ENCODE measurements around the gene FKBP15. TPM values are rescaled to one million over a fixed set of nuclear protein-coding genes. Genes with fewer than 3 reads are reported as not detected.
A peak's percentile ranks its signal among the peaks of the same experiment; 100 is the strongest.
"Not testable (repeated sequence)": the region's sequence is repeated elsewhere in the genome, so short reads cannot be mapped to it uniquely, and the experiment has no call there.

The FKBP15 gene
- polyA plus RNA-seq, 1 donor = 33.4 TPM

- not testable (repeated sequence) for DNase-seq
Observed at GRCh38 chr9:113149561-113149960, 71.5 kb downstream of the FKBP15 start.

- DNase-seq = no peak
Observed at GRCh38 chr9:113148781-113149510, 72.1 kb downstream of the FKBP15 start.

GRCh38 chr9:113148372-113148705 lies 72.7 kb downstream of the FKBP15 start:
- no peak for DNase-seq

- DNase-seq = no peak
Observed at GRCh38 chr9:113143432-113144227, 77.4 kb downstream of the FKBP15 start.

GRCh38 chr9:113140896-113141295 lies 80.2 kb downstream of the FKBP15 start:
- DNase-seq = not testable (repeated sequence)

GRCh38 chr9:113139953-113140352 lies 81.1 kb downstream of the FKBP15 start:
- no peak for DNase-seq

GRCh38 chr9:113139225-113139829 lies 81.8 kb downstream of the FKBP15 start:
- no peak for DNase-seq

- DNase-seq = no peak
Observed at GRCh38 chr9:113138760-113139159, 82.3 kb downstream of the FKBP15 start.

- no peak for DNase-seq
Observed at GRCh38 chr9:113137196-113138168, 83.6 kb downstream of the FKBP15 start.

- DNase-seq = peak; percentile 75
Observed at GRCh38 chr9:113131689-113132151, 89.4 kb downstream of the FKBP15 start.

GRCh38 chr9:113129884-113130283 lies 91.2 kb downstream of the FKBP15 start:
- no peak for DNase-seq

- no peak for DNase-seq
Observed at GRCh38 chr9:113129466-113129865, 91.6 kb downstream of the FKBP15 start.

- DNase-seq = no peak
Observed at GRCh38 chr9:113125386-113126035, 95.6 kb downstream of the FKBP15 start.

- not testable (repeated sequence) for DNase-seq
Observed at GRCh38 chr9:113118829-113119228, 102.2 kb downstream of the FKBP15 start.

Other genes starting within 250 kb of the FKBP15 start
- gene ZNF883, start 209.1 kb downstream of the FKBP15 start, polyA plus RNA-seq (ENCODE audit: insufficient read length) = 11.1 TPM
- gene ZFP37, start 164.6 kb downstream of the FKBP15 start, polyA plus RNA-seq (ENCODE audit: insufficient read length) = 13.8 TPM
- 3.6 TPM for gene SLC31A2, start 70.3 kb downstream of the FKBP15 start, polyA plus RNA-seq (ENCODE audit: insufficient read length)
- 29.5 TPM for gene SLC31A1, start 267 bp upstream of the FKBP15 start, polyA plus RNA-seq (ENCODE audit: insufficient read length)
- 38.9 TPM for gene CDC26, start 54.3 kb upstream of the FKBP15 start, polyA plus RNA-seq (ENCODE audit: insufficient read length)
- 43.3 TPM for gene PRPF4, start 54.4 kb upstream of the FKBP15 start, polyA plus RNA-seq (ENCODE audit: insufficient read length)
- 5.1 TPM for gene RNF183, start 82.1 kb upstream of the FKBP15 start, polyA plus RNA-seq (ENCODE audit: insufficient read length)
- gene WDR31, start 119.0 kb upstream of the FKBP15 start, polyA plus RNA-seq (ENCODE audit: insufficient read length) = 7.7 TPM
- gene BSPRY, start 128.3 kb upstream of the FKBP15 start, polyA plus RNA-seq (ENCODE audit: insufficient read length) = 7.8 TPM
- 39.7 TPM for gene HDHD3, start 155.7 kb upstream of the FKBP15 start, polyA plus RNA-seq (ENCODE audit: insufficient read length)
- 51.0 TPM for gene ALAD, start 180.0 kb upstream of the FKBP15 start, polyA plus RNA-seq (ENCODE audit: insufficient read length)
- gene POLE3, start 189.4 kb upstream of the FKBP15 start, polyA plus RNA-seq (ENCODE audit: insufficient read length) = 71.1 TPM
- gene C9orf43, start 189.5 kb upstream of the FKBP15 start, polyA plus RNA-seq (ENCODE audit: insufficient read length) = 2.3 TPM
- 38.5 TPM for gene RGS3, start 242.4 kb upstream of the FKBP15 start, polyA plus RNA-seq (ENCODE audit: insufficient read length)

Data from left kidney (tissue), 2 donors.